ENCODE results near the gene CACNA2D1.

CACNA2D1 gene

GRCh38 chr7:82343716-82344115 is 99.9 kb downstream of the CACNA2D1 start:
- no peak for DNase-seq

GRCh38 chr7:82339958-82340357 is 103.6 kb downstream of the CACNA2D1 start:
- DNase-seq, result no peak

GRCh38 chr7:82335927-82336326 is 107.7 kb downstream of the CACNA2D1 start:
- no peak for DNase-seq

GRCh38 chr7:82335001-82335400 is 108.6 kb downstream of the CACNA2D1 start:
- DNase-seq, result no peak

- DNase-seq, result no peak
These were observed 112.3 kb downstream of the CACNA2D1 start for GRCh38 chr7:82331234-82331633.

- no peak for DNase-seq
These were observed 112.8 kb downstream of the CACNA2D1 start for GRCh38 chr7:82330706-82331215.

GRCh38 chr7:82327898-82328297 is 115.7 kb downstream of the CACNA2D1 start:
- DNase-seq, result no peak

- no peak for DNase-seq
These were observed 118.2 kb downstream of the CACNA2D1 start for GRCh38 chr7:82325416-82325815.

GRCh38 chr7:82323806-82324205 is 119.8 kb downstream of the CACNA2D1 start:
- no peak for DNase-seq

- peak; percentile 28 for DNase-seq
These were observed 123.9 kb downstream of the CACNA2D1 start for GRCh38 chr7:82319674-82320118.

- no peak for DNase-seq
These were observed 124.8 kb downstream of the CACNA2D1 start for GRCh38 chr7:82318786-82319185.

GRCh38 chr7:82317760-82318159 is 125.8 kb downstream of the CACNA2D1 start:
- no peak for DNase-seq

GRCh38 chr7:82317257-82317721 is 126.3 kb downstream of the CACNA2D1 start:
- peak; percentile 21 for DNase-seq

GRCh38 chr7:82313269-82313668 is 130.3 kb downstream of the CACNA2D1 start:
- no peak for DNase-seq

- DNase-seq, result no peak
These were observed 130.9 kb downstream of the CACNA2D1 start for GRCh38 chr7:82312646-82313045.

GRCh38 chr7:82305347-82306005 is 138.1 kb downstream of the CACNA2D1 start:
- DNase-seq, result no peak

- DNase-seq, result no peak
These were observed 148.7 kb downstream of the CACNA2D1 start for GRCh38 chr7:82294865-82295264.

GRCh38 chr7:82294382-82294784 is 149.2 kb downstream of the CACNA2D1 start:
- DNase-seq, result no peak

GRCh38 chr7:82293467-82293866 is 150.1 kb downstream of the CACNA2D1 start:
- DNase-seq, result no peak

- no peak for DNase-seq
These were observed 151.6 kb downstream of the CACNA2D1 start for GRCh38 chr7:82291931-82292330.

GRCh38 chr7:82289889-82290288 is 153.7 kb downstream of the CACNA2D1 start:
- DNase-seq, result no peak

- DNase-seq, result no peak
These were observed 154.4 kb downstream of the CACNA2D1 start for GRCh38 chr7:82289152-82289535.

GRCh38 chr7:82286798-82287140 is 156.8 kb downstream of the CACNA2D1 start:
- DNase-seq, result no peak

- DNase-seq, result no peak
These were observed 157.3 kb downstream of the CACNA2D1 start for GRCh38 chr7:82286096-82286797.
